Neural cell (in vitro differentiated cells): Measurements from ENCODE around the gene TMEM240. TPM values are rescaled to one million over a fixed set of nuclear protein-coding genes. Genes with fewer than 3 reads are reported as not detected.

Source experiments
- H2AFZ ChIP-seq: fragments of 200-600, 300-800 bp; sonication (generic), shearing (Covaris generic); 2 replicates; pipeline ENCODE4 v1.6.0; 2014; ENCODE audit warnings: low read depth, mild to moderate bottlenecking, antibody characterized with exemption, low read length, moderate library complexity
- H3F3A ChIP-seq: fragments of 200-600 bp; shearing (Covaris generic); 2 replicates; pipeline ENCODE4 v1.6.1; 2016; ENCODE audit warnings: mild to moderate bottlenecking, moderate library complexity, mixed read lengths, antibody characterized with exemption, low read length; ENCODE audit not compliant: insufficient read depth, poor library complexity, severe bottlenecking
- H3K27ac ChIP-seq: fragments of 200-600, 300-800 bp; sonication (generic), shearing (Covaris generic); 2 replicates; pipeline ENCODE4 v1.5.1; 2014; ENCODE audit warnings: mild to moderate bottlenecking, low read length, moderate library complexity
- H3K27me3 ChIP-seq: fragments of 300-800, 200-600 bp; sonication (generic), shearing (Covaris generic); 2 replicates; pipeline ENCODE4 v1.6.0; 2014; ENCODE audit warnings: mild to moderate bottlenecking, low read depth, low read length, moderate library complexity; ENCODE audit not compliant: insufficient read depth
- H3K36me3 ChIP-seq: fragments of 300-800, 200-600 bp; sonication (generic), shearing (Covaris generic); 2 replicates; pipeline ENCODE4 v1.5.1; 2014; ENCODE audit warnings: mild to moderate bottlenecking, antibody characterized with exemption, low read length, moderate library complexity; ENCODE audit not compliant: insufficient read depth
- H3K4me2 ChIP-seq: fragments of 300-800, 200-600 bp; sonication (generic), shearing (Covaris generic); 2 replicates; pipeline ENCODE4 v1.6.0; 2014; ENCODE audit warnings: mild to moderate bottlenecking, low read length
- H3K4me3 ChIP-seq: fragments of 300-800, 200-600 bp; sonication (generic), shearing (Covaris generic); 2 replicates; pipeline ENCODE4 v1.5.1; 2014; ENCODE audit warnings: mild to moderate bottlenecking, low read length, moderate library complexity
- H3K79me2 ChIP-seq: fragments of 200-600 bp; shearing (Covaris generic); replicated peaks from 2 replicates; pipeline ENCODE4 v1.6.0; 2014; ENCODE audit warnings: mild to moderate bottlenecking, low read length, moderate library complexity; ENCODE audit not compliant: insufficient read depth
- H3K9ac ChIP-seq: fragments of 300-800, 200-600 bp; sonication (generic), shearing (Covaris generic); 2 replicates; pipeline ENCODE4 v1.6.1; 2016; ENCODE audit warnings: mild to moderate bottlenecking, low read length, mixed read lengths
- H3K9me2 ChIP-seq: fragments of 200-600 bp; shearing (Covaris generic); 2 replicates; pipeline ENCODE4 v1.6.1; 2016; ENCODE audit warnings: mild to moderate bottlenecking, low read length, mixed read lengths; ENCODE audit not compliant: insufficient read depth
- H3K9me3 ChIP-seq: fragments of 200-600, 300-800 bp; sonication (generic), shearing (Covaris generic); 2 replicates; pipeline ENCODE4 v1.6.1; 2016; ENCODE audit warnings: mild to moderate bottlenecking, mixed run types, low read length, moderate library complexity, mixed read lengths
- H4K20me1 ChIP-seq: fragments of 200-600 bp; shearing (Covaris generic); 2 replicates; pipeline ENCODE4 v1.6.1; 2016; ENCODE audit warnings: mild to moderate bottlenecking, mixed run types; ENCODE audit not compliant: insufficient read depth
- EP300 ChIP-seq: fragments of 450-650 bp; conservative IDR thresholded peaks from 2 replicates; pipeline ENCODE4 v1.6.1; 2014; ENCODE audit warnings: antibody characterized with exemption, mild to moderate bottlenecking, moderate library complexity; ENCODE audit not compliant: poor library complexity, severe bottlenecking
- EZH2 ChIP-seq: fragments of 200-600, 300-800 bp; shearing (Covaris generic), sonication (generic); IDR thresholded peaks from 2 replicates; pipeline ENCODE4 v1.6.1; 2014; ENCODE audit warnings: antibody characterized with exemption, low read length, borderline replicate concordance, mild to moderate bottlenecking; ENCODE audit not compliant: insufficient read depth, poor library complexity, severe bottlenecking
- MXI1 ChIP-seq: fragments of 450-650 bp; conservative IDR thresholded peaks from 2 replicates; pipeline ENCODE4 v1.6.1; 2014; ENCODE audit warnings: antibody characterized with exemption, mild to moderate bottlenecking; ENCODE audit not compliant: poor library complexity, severe bottlenecking
- POLR2AphosphoS5 ChIP-seq: IDR thresholded peaks from 2 replicates; pipeline ENCODE4 v1.6.1; 2012
- RAD21 ChIP-seq: fragments of 450-650 bp; conservative IDR thresholded peaks from 2 replicates; pipeline ENCODE4 v1.6.1; 2014; ENCODE audit warnings: antibody characterized with exemption, mild to moderate bottlenecking, moderate library complexity
- SMC3 ChIP-seq: fragments of 450-650 bp; conservative IDR thresholded peaks from 2 replicates; pipeline ENCODE4 v1.6.1; 2014; ENCODE audit warnings: antibody characterized with exemption, mild to moderate bottlenecking, moderate library complexity; ENCODE audit not compliant: poor library complexity
- TAF1 ChIP-seq: IDR thresholded peaks from 2 replicates; pipeline ENCODE4 v1.6.1; 2012; ENCODE audit warnings: low read depth
- polyA plus RNA-seq: library from polyadenylated mRNA; depleted of rRNA; stranded (reverse); fragments of >200 nt; gene quantifications from 2 replicates; pipeline ENCODE4 v1.2.3, GENCODE V29; 2014
- TF ChIP-seq, protein P1 (sequence below): fragments of 450-650 bp; IDR thresholded peaks from 2 replicates; pipeline ENCODE4 v1.5.1; 2014; ENCODE audit warnings: antibody characterized with exemption, mild to moderate bottlenecking, moderate library complexity; ENCODE audit not compliant: poor library complexity, severe bottlenecking
- TF ChIP-seq, protein P2 (sequence below): IDR thresholded peaks from 2 replicates; pipeline ENCODE4 v1.6.1; 2012; ENCODE audit warnings: borderline replicate concordance

The TMEM240 gene
- polyA plus RNA-seq, 1 donor from 2014 or later = 46.7 TPM

DNA sequence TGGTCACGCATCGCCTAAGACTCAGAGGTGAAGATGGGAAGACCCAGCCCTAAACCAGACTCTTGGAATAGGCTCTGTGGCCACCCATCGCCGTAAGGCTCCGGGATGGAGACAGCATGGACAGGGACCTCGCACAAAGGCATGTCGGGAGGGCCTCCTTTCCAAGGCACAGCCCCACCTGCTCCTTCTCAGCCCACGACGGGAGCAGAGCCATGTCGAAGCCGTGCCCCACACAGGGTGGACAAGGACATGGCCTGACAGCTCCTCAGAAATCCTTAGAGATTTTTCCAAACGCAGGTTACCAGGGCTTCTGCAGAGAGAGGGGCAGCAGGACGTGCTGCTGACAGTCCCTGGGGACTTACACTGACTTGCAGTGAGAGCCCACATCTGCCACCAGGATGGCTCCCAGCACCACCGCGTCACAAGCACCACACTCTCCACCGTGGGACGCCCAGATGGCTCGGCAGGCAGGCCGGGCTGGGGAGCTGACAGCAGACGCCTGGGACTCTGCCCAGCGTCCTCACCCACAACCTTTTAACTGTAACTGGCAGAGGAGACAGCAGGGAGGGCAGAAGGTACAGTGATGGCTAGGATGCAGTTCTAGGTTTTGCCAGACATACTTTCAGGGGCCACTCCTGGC lies 22.3 kb upstream of the TMEM240 start:
- no peaks in the 10 kb centered on the region for H3F3A ChIP-seq
- no peaks in the 10 kb centered on the region for H4K20me1 ChIP-seq
- H3K79me2 ChIP-seq = peaks cover 30% of the 10 kb centered on the region
- no peaks in the 10 kb centered on the region for H3K9me3 ChIP-seq
- H3K27me3 ChIP-seq = no peaks in the 10 kb centered on the region
- no peak overlapping the region for H3K4me3 ChIP-seq
- H3K36me3 ChIP-seq = peaks cover 7% of the 10 kb centered on the region
- no peak overlapping the region for H2AFZ ChIP-seq
- TF ChIP-seq, protein P1, sequence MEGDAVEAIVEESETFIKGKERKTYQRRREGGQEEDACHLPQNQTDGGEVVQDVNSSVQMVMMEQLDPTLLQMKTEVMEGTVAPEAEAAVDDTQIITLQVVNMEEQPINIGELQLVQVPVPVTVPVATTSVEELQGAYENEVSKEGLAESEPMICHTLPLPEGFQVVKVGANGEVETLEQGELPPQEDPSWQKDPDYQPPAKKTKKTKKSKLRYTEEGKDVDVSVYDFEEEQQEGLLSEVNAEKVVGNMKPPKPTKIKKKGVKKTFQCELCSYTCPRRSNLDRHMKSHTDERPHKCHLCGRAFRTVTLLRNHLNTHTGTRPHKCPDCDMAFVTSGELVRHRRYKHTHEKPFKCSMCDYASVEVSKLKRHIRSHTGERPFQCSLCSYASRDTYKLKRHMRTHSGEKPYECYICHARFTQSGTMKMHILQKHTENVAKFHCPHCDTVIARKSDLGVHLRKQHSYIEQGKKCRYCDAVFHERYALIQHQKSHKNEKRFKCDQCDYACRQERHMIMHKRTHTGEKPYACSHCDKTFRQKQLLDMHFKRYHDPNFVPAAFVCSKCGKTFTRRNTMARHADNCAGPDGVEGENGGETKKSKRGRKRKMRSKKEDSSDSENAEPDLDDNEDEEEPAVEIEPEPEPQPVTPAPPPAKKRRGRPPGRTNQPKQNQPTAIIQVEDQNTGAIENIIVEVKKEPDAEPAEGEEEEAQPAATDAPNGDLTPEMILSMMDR = no peak
- TF ChIP-seq, protein P2, sequence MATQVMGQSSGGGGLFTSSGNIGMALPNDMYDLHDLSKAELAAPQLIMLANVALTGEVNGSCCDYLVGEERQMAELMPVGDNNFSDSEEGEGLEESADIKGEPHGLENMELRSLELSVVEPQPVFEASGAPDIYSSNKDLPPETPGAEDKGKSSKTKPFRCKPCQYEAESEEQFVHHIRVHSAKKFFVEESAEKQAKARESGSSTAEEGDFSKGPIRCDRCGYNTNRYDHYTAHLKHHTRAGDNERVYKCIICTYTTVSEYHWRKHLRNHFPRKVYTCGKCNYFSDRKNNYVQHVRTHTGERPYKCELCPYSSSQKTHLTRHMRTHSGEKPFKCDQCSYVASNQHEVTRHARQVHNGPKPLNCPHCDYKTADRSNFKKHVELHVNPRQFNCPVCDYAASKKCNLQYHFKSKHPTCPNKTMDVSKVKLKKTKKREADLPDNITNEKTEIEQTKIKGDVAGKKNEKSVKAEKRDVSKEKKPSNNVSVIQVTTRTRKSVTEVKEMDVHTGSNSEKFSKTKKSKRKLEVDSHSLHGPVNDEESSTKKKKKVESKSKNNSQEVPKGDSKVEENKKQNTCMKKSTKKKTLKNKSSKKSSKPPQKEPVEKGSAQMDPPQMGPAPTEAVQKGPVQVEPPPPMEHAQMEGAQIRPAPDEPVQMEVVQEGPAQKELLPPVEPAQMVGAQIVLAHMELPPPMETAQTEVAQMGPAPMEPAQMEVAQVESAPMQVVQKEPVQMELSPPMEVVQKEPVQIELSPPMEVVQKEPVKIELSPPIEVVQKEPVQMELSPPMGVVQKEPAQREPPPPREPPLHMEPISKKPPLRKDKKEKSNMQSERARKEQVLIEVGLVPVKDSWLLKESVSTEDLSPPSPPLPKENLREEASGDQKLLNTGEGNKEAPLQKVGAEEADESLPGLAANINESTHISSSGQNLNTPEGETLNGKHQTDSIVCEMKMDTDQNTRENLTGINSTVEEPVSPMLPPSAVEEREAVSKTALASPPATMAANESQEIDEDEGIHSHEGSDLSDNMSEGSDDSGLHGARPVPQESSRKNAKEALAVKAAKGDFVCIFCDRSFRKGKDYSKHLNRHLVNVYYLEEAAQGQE = no peak
- TF ChIP-seq EZH2 (no peak), RAD21 (no peak), MXI1 (no peak), EP300 (no peak), POLR2AphosphoS5 (no peak), TAF1 (no peak), SMC3 (no peak)
- H3K9ac ChIP-seq = no peak overlapping the region
- no peaks in the 10 kb centered on the region for H3K9me2 ChIP-seq
- no peak overlapping the region for H3K4me2 ChIP-seq
- H3K27ac ChIP-seq = no peak overlapping the region

DNA sequence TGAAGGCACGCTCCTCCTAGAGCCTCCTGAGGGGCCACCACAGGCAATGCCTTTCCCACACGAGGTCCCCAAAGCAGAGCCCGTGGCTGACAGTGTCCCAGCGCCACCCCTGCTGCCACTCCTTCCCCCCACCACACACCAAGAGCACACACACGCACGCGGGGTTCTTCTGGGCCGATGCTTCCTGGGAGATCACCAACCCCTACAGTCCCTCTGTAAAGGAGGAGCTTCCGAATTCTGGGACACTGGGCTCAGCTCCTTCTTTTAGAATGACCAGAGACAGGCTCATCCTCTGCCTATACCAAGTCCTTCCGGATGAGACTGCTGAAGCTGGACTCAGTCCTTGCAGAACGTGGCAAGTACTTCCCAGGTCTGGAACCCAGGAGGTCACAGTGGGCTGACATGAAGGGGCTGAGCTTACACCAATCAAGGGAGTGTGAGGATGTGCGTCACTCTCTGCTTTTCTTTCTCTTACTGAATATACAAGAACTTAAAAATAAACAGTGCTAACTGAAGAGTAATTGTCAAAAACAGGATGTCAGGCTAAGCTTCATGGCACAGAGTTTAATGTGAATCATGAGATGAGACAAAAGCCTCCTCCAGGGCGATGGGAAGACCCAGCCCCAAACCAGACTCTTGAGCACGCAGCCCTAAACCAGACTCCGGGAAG lies 21.5 kb upstream of the TMEM240 start:
- Histone ChIP-seq H3K9me2 (no peaks in the 10 kb centered on the region), H3K9ac (no peak overlapping the region), H3K4me3 (no peak overlapping the region), H3K9me3 (no peaks in the 10 kb centered on the region), H2AFZ (no peak overlapping the region), H4K20me1 (no peaks in the 10 kb centered on the region), H3K27me3 (no peaks in the 10 kb centered on the region), H3K79me2 (peaks cover 22% of the 10 kb centered on the region), H3K4me2 (no peak overlapping the region), H3K36me3 (peaks cover 7% of the 10 kb centered on the region), H3F3A (no peaks in the 10 kb centered on the region), H3K27ac (no peak overlapping the region)
- TF ChIP-seq, protein P2 = no peak
- TF ChIP-seq EZH2 (no peak), EP300 (no peak), POLR2AphosphoS5 (no peak), MXI1 (no peak), TAF1 (no peak), RAD21 (no peak), SMC3 (no peak)
- TF ChIP-seq, protein P1 = no peak
